GM19455 (cell line): ENCODE data around the gene KRTAP4-6.
"Not testable (repeated sequence)": the region's sequence is repeated elsewhere in the genome, so short reads cannot be mapped to it uniquely, and the experiment has no call there.

Experiments
- ATAC-seq: cut with Tn5 transposase; IDR thresholded peaks from one replicate; pipeline ENCODE4 v1.9.1; 2021; ENCODE audit not compliant: unreplicated experiment

KRTAP4-6 gene

GRCh38 chr17:41140360-41141131, at the start of gene KRTAP4-6:
Gene KRTAP4-6 (minus strand): TSS chr17:41140544. CDS start chr17:41140487, 57 bp downstream.
- ATAC-seq: no peak

GRCh38 chr17:41189837-41190318, 49.5 kb upstream of the KRTAP4-6 start, which contains the start of gene KRTAP9-1:
Gene KRTAP9-1 (plus strand): TSS chr17:41189887. CDS start chr17:41189887, 0 bp downstream.
- not testable (repeated sequence) for ATAC-seq

GRCh38 chr17:41186872-41187271, 46.5 kb upstream of the KRTAP4-6 start:
- ATAC-seq: no peak

- ATAC-seq: no peak
These were observed 44.7 kb upstream of the KRTAP4-6 start for GRCh38 chr17:41185001-41185400.

- no peak for ATAC-seq
These were observed 44.2 kb upstream of the KRTAP4-6 start, which contains the start of gene KRTAP4-1 for GRCh38 chr17:41184480-41184961. Gene KRTAP4-1 (minus strand): TSS chr17:41184911. CDS start chr17:41184854, 57 bp downstream.

- no peak for ATAC-seq
These were observed 38.7 kb upstream of the KRTAP4-6 start for GRCh38 chr17:41178843-41179616.

GRCh38 chr17:41178341-41178740, 38.0 kb upstream of the KRTAP4-6 start:
- no peak for ATAC-seq

GRCh38 chr17:41177727-41178271, 37.5 kb upstream of the KRTAP4-6 start, which contains the start of gene KRTAP4-2:
Gene KRTAP4-2 (minus strand): TSS chr17:41178221. CDS start chr17:41178164, 57 bp downstream.
- ATAC-seq: no peak

- no peak for ATAC-seq
These were observed 36.5 kb upstream of the KRTAP4-6 start for GRCh38 chr17:41176744-41177387.

GRCh38 chr17:41171886-41172285, 31.5 kb upstream of the KRTAP4-6 start:
- ATAC-seq: no peak

- no peak for ATAC-seq
These were observed 27.8 kb upstream of the KRTAP4-6 start, which contains the start of gene KRTAP4-3 for GRCh38 chr17:41168121-41168520. Gene KRTAP4-3 (minus strand): TSS chr17:41168221. CDS start chr17:41168172, 49 bp downstream.

GRCh38 chr17:41167561-41167960, 27.2 kb upstream of the KRTAP4-6 start:
- ATAC-seq: no peak

- ATAC-seq: no peak
These were observed 23.5 kb upstream of the KRTAP4-6 start for GRCh38 chr17:41163828-41164227.

- no peak for ATAC-seq
These were observed 20.3 kb upstream of the KRTAP4-6 start, which contains the start of gene KRTAP4-4 for GRCh38 chr17:41160648-41161047. Gene KRTAP4-4 (minus strand): TSS chr17:41160748. CDS start chr17:41160691, 57 bp downstream.

- ATAC-seq: not testable (repeated sequence)
These were observed 19.8 kb upstream of the KRTAP4-6 start for GRCh38 chr17:41160190-41160589.

- ATAC-seq: no peak
These were observed 13.5 kb upstream of the KRTAP4-6 start for GRCh38 chr17:41153856-41154255.

GRCh38 chr17:41151525-41151924, 11.2 kb upstream of the KRTAP4-6 start:
- ATAC-seq: no peak

GRCh38 chr17:41150026-41150425, 9.7 kb upstream of the KRTAP4-6 start:
- ATAC-seq: no peak

- ATAC-seq: no peak
These were observed 9.3 kb upstream of the KRTAP4-6 start, which contains the start of gene KRTAP4-5 for GRCh38 chr17:41149652-41149985. Gene KRTAP4-5 (minus strand): TSS chr17:41149825. CDS start chr17:41149767, 58 bp downstream.

- ATAC-seq: not testable (repeated sequence)
These were observed 8.8 kb upstream of the KRTAP4-6 start for GRCh38 chr17:41148971-41149651.
